ENCODE measurements around the gene MESP2.
A peak's percentile ranks its signal among the peaks of the same experiment; 100 is the strongest.

Gene MESP2

DNA sequence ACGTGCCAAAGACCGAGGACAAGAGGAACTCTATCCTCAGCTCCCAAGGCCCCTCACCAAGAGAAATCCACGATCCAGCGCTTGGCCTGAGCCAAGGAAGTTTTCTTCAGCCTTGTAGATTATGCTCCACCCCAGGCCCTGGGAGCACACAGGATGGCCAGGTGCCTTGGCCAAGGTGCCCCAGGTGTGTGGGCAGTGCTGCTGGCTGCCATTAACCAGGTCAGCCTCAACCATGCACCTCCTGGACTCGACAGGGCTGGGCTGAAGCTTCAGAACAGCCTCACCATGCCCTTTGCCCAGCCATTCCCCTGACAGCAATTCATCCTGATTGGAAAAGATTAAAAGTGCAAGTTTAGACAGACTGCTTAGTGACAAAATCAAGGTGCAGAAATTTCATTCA is 14.2 kb upstream of the MESP2 start:
- no peak overlapping the region for H3K4me3 ChIP-seq (ENCODE audit: low read length in 2 of 2)
- no peak overlapping the region for H2BK120ac ChIP-seq (ENCODE audit: low read depth, low read length)
- H3K36me3 ChIP-seq (replicated peaks in 1 of 2; ENCODE audit: control insufficient read depth in 2 of 2, insufficient read depth in 2 of 2, low read length in 2 of 2), result no peaks in the 10 kb centered on the region
- peaks cover 0 to 4% of the 10 kb centered on the region in 2 donors for H3K9me3 ChIP-seq (replicated peaks in 1 of 2; ENCODE audit: control insufficient read depth in 2 of 2, insufficient read depth in 1 of 2, low read depth in 1 of 2, low read length in 2 of 2)
- peak overlapping the region; percentile 48 for H3K18ac ChIP-seq (ENCODE audit: low read length)
- no peak overlapping the region for H4K8ac ChIP-seq (ENCODE audit: low read depth, low read length)
- H3K4ac ChIP-seq (ENCODE audit: low read length), result no peak overlapping the region
- H4K91ac ChIP-seq (ENCODE audit: low read depth, low read length, poor library complexity), result no peak overlapping the region
- H3K27me3 ChIP-seq (ENCODE audit: control insufficient read depth in 3 of 3, insufficient read depth in 3 of 3, low read depth in 1 of 3, low read length in 3 of 3), result peaks cover 0 to 9% (median 0%) of the 10 kb centered on the region in 3 experiments
- peak overlapping the region; percentile 8 for H3K14ac ChIP-seq (ENCODE audit: low read length)
- no peak overlapping the region for H3K4me2 ChIP-seq (ENCODE audit: insufficient read depth, low read length, poor library complexity, severe bottlenecking)
- H2BK12ac ChIP-seq (ENCODE audit: low read length), result peak overlapping the region; percentile 22
- no peaks in the 10 kb centered on the region for H3K79me1 ChIP-seq (ENCODE audit: low read depth, low read length)
- DNase-seq (ENCODE audit: low spot score), result no peak
- H2AK5ac ChIP-seq (ENCODE audit: low read depth, low read length), result peak overlapping the region; percentile 71
- no peak overlapping the region for H2BK15ac ChIP-seq (ENCODE audit: low read length)
- peak overlapping the region; percentile 77 for H2BK5ac ChIP-seq (ENCODE audit: low read length)
- H3K4me1 ChIP-seq (ENCODE audit: control insufficient read depth in 2 of 2, insufficient read depth in 1 of 2, low read depth in 1 of 2, low read length in 2 of 2), result no peaks in the 10 kb centered on the region
- no peak overlapping the region for H3K23ac ChIP-seq (ENCODE audit: low read depth, low read length, poor library complexity)
- no peak overlapping the region for H2AFZ ChIP-seq (ENCODE audit: low read length)
- no peak overlapping the region for H3K9ac ChIP-seq (ENCODE audit: low read depth, low read length, poor library complexity)
- H3K27ac ChIP-seq (replicated peaks; ENCODE audit: low read length), result no peak overlapping the region
- no CpG with 5 or more reads among the region's 5 CpGs for WGBS, 2 donors (ENCODE audit: extremely low coverage in 2 of 2, insufficient read length in 2 of 2, insufficient replicate concordance in 1 of 2)

DNA sequence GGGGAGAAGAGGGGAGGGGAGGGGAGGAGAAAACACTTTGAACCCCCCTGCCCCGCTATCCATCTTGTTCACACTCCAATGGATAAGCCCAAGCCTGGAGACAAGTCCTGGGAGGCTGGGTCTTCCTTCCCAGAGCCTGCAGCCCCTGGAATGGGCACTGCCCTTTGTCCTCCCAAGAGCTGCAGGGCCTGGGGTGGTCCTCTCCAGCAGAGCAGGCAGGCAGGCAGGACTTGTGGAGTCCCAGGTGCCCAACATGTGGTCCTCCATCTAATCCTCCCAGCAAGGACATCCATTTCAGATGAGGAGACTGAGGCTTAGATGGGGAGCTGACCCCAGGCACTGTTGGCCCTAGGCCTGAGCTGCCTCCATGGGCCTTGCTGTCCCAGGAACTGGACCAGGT is 10.4 kb upstream of the MESP2 start:
- H3K4me1 ChIP-seq (ENCODE audit: control insufficient read depth in 2 of 2, insufficient read depth in 1 of 2, low read depth in 1 of 2, low read length in 2 of 2), result no peaks in the 10 kb centered on the region
- no peak overlapping the region for H2BK120ac ChIP-seq (ENCODE audit: low read depth, low read length)
- H4K8ac ChIP-seq (ENCODE audit: low read depth, low read length), result no peak overlapping the region
- H2BK12ac ChIP-seq (ENCODE audit: low read length), result no peak overlapping the region
- H3K4me2 ChIP-seq (ENCODE audit: insufficient read depth, low read length, poor library complexity, severe bottlenecking), result no peak overlapping the region
- H3K4ac ChIP-seq (ENCODE audit: low read length), result no peak overlapping the region
- H2AFZ ChIP-seq (ENCODE audit: low read length), result no peak overlapping the region
- no peak overlapping the region for H3K27ac ChIP-seq (replicated peaks; ENCODE audit: low read length)
- DNase-seq (ENCODE audit: low spot score), result no peak
- H2BK5ac ChIP-seq (ENCODE audit: low read length), result no peak overlapping the region
- no peaks in the 10 kb centered on the region for H3K79me1 ChIP-seq (ENCODE audit: low read depth, low read length)
- no peaks in the 10 kb centered on the region for H3K27me3 ChIP-seq (ENCODE audit: control insufficient read depth in 3 of 3, insufficient read depth in 3 of 3, low read depth in 1 of 3, low read length in 3 of 3)
- H2BK15ac ChIP-seq (ENCODE audit: low read length), result no peak overlapping the region
- no CpG with 5 or more reads among the region's 1 CpG for WGBS, 2 donors (ENCODE audit: extremely low coverage in 2 of 2, insufficient read length in 2 of 2, insufficient replicate concordance in 1 of 2)
- no peak overlapping the region for H4K91ac ChIP-seq (ENCODE audit: low read depth, low read length, poor library complexity)
- no peak overlapping the region for H3K14ac ChIP-seq (ENCODE audit: low read length)
- no peaks in the 10 kb centered on the region for H3K36me3 ChIP-seq (replicated peaks in 1 of 2; ENCODE audit: control insufficient read depth in 2 of 2, insufficient read depth in 2 of 2, low read length in 2 of 2)
- no peak overlapping the region for H3K4me3 ChIP-seq (ENCODE audit: low read length in 2 of 2)
- H3K23ac ChIP-seq (ENCODE audit: low read depth, low read length, poor library complexity), result peak overlapping the region; percentile 49
- H3K18ac ChIP-seq (ENCODE audit: low read length), result peak overlapping the region; percentile 1
- H3K9ac ChIP-seq (ENCODE audit: low read depth, low read length, poor library complexity), result no peak overlapping the region
- no peak overlapping the region for H2AK5ac ChIP-seq (ENCODE audit: low read depth, low read length)
- H3K9me3 ChIP-seq (replicated peaks in 1 of 2; ENCODE audit: control insufficient read depth in 2 of 2, insufficient read depth in 1 of 2, low read depth in 1 of 2, low read length in 2 of 2), result peaks cover 0 to 3% of the 10 kb centered on the region in 2 donors

DNA sequence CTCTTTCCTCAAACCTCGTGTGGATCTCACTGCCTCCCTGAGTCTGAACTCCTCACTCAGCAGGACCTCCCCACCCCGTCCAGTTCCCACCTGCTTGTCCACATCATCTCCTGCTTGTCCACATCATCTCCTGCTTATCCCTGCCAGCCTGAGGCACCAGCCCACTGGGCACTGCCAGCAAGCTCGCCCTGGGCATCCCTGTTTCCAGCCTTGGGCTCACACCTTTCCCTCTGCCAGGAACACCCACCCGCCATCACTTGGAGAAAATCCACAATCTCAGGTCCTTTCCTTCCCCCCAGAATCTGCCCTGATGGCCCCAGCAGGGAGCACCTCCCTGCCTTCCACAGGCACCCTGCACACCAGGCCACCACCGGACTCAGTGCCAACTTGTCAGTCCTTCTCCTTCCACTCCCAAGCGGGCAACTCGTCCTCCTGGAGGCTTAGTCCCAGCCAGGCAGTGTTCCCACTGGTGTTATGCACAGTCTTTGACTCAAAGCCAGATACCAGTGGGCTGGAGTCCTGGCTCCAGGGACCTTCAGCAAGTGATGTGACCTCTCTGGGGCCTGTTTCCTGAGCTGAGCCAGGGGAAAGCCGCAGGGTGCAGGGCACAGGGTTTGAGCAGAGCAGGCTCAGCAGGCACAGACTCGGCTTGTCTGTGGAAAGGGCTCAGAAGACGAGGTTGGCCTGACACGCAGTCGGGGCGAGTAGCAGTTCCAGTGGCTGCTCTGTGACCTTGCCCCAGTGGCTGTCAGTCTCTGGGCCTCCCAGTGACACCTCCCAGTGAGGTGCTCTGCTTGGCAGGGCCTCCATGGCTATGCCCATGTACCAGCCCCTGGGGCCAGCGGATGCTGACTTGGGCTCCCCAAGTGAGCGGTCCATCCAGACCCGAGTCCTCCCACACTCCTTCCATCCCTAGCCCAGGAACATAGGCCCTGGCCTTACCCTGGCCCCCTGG is 9.5 kb upstream of the MESP2 start:
- no CpG with 5 or more reads among the region's 16 CpGs for WGBS, 2 donors (ENCODE audit: extremely low coverage in 2 of 2, insufficient read length in 2 of 2, insufficient replicate concordance in 1 of 2)
- no peaks in the 10 kb centered on the region for H3K27me3 ChIP-seq (ENCODE audit: control insufficient read depth in 3 of 3, insufficient read depth in 3 of 3, low read depth in 1 of 3, low read length in 3 of 3)
- no peaks in the 10 kb centered on the region for H3K79me1 ChIP-seq (ENCODE audit: low read depth, low read length)
- no peak overlapping the region for H2BK12ac ChIP-seq (ENCODE audit: low read length)
- peak overlapping the region; percentile 16 for H3K18ac ChIP-seq (ENCODE audit: low read length)
- no peak overlapping the region for H2BK5ac ChIP-seq (ENCODE audit: low read length)
- H4K91ac ChIP-seq (ENCODE audit: low read depth, low read length, poor library complexity), result no peak overlapping the region
- no peak overlapping the region for H3K23ac ChIP-seq (ENCODE audit: low read depth, low read length, poor library complexity)
- H2BK15ac ChIP-seq (ENCODE audit: low read length), result no peak overlapping the region
- H2BK120ac ChIP-seq (ENCODE audit: low read depth, low read length), result no peak overlapping the region
- H4K8ac ChIP-seq (ENCODE audit: low read depth, low read length), result no peak overlapping the region
- no peaks in the 10 kb centered on the region for H3K4me1 ChIP-seq (ENCODE audit: control insufficient read depth in 2 of 2, insufficient read depth in 1 of 2, low read depth in 1 of 2, low read length in 2 of 2)
- peak overlapping the region; percentile 90 for H2AK5ac ChIP-seq (ENCODE audit: low read depth, low read length)
- DNase-seq (ENCODE audit: low spot score), result no peak
- H3K14ac ChIP-seq (ENCODE audit: low read length), result no peak overlapping the region
- H3K4ac ChIP-seq (ENCODE audit: low read length), result no peak overlapping the region
- H3K36me3 ChIP-seq (replicated peaks in 1 of 2; ENCODE audit: control insufficient read depth in 2 of 2, insufficient read depth in 2 of 2, low read length in 2 of 2), result no peaks in the 10 kb centered on the region
- H3K27ac ChIP-seq (replicated peaks; ENCODE audit: low read length), result no peak overlapping the region
- no peak overlapping the region for H3K4me2 ChIP-seq (ENCODE audit: insufficient read depth, low read length, poor library complexity, severe bottlenecking)
- no peak overlapping the region for H3K4me3 ChIP-seq (ENCODE audit: low read length in 2 of 2)
- H2AFZ ChIP-seq (ENCODE audit: low read length), result no peak overlapping the region
- H3K9ac ChIP-seq (ENCODE audit: low read depth, low read length, poor library complexity), result peak overlapping the region; percentile 57
- H3K9me3 ChIP-seq (replicated peaks in 1 of 2; ENCODE audit: control insufficient read depth in 2 of 2, insufficient read depth in 1 of 2, low read depth in 1 of 2, low read length in 2 of 2), result peaks cover 0 to 3% of the 10 kb centered on the region in 2 donors

DNA sequence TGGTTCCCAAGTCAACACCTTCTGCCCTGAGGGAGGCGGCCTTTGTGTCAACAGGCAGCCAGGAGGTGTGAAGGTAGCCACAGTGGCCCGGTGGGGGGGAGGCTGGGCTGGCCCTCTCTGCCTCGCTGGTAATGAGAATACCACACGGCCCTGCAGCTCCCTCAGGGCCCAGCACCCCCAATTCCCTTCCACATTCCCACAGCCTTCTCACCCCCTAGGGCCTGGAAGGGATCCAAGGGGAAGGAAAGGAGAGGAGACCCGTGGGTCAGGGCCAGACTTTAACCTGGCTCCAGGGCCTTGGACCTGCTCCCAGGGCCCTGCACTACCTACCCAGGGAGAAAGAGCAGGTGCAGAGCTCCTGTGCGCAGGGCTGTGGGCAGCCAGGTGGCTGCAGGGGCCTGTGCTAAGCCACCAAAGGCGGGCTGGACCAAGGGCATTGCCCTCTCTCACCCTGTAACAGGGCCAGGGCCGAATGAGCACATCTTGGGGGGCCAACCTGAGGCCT is 8.7 kb upstream of the MESP2 start:
- Histone ChIP-seq H3K18ac (ENCODE audit: low read length) (peak overlapping the region; percentile 68), H3K9ac (ENCODE audit: low read depth, low read length, poor library complexity) (no peak overlapping the region), H3K14ac (ENCODE audit: low read length) (peak overlapping the region; percentile 9), H3K4ac (ENCODE audit: low read length) (no peak overlapping the region), H2BK5ac (ENCODE audit: low read length) (peak overlapping the region; percentile 11), H3K27me3 (ENCODE audit: control insufficient read depth in 3 of 3, insufficient read depth in 3 of 3, low read depth in 1 of 3, low read length in 3 of 3) (no peaks in the 10 kb centered on the region), H3K9me3 (replicated peaks in 1 of 2; ENCODE audit: control insufficient read depth in 2 of 2, insufficient read depth in 1 of 2, low read depth in 1 of 2, low read length in 2 of 2) (peaks cover 0 to 1% of the 10 kb centered on the region in 2 donors), H3K27ac (replicated peaks; ENCODE audit: low read length) (no peak overlapping the region), H2BK15ac (ENCODE audit: low read length) (no peak overlapping the region), H2BK120ac (ENCODE audit: low read depth, low read length) (no peak overlapping the region), H4K91ac (ENCODE audit: low read depth, low read length, poor library complexity) (no peak overlapping the region), H2AK5ac (ENCODE audit: low read depth, low read length) (peak overlapping the region; percentile 37), H2BK12ac (ENCODE audit: low read length) (no peak overlapping the region), H3K23ac (ENCODE audit: low read depth, low read length, poor library complexity) (no peak overlapping the region), H4K8ac (ENCODE audit: low read depth, low read length) (no peak overlapping the region), H3K36me3 (replicated peaks in 1 of 2; ENCODE audit: control insufficient read depth in 2 of 2, insufficient read depth in 2 of 2, low read length in 2 of 2) (no peaks in the 10 kb centered on the region), H3K79me1 (ENCODE audit: low read depth, low read length) (no peaks in the 10 kb centered on the region), H3K4me3 (ENCODE audit: low read length in 2 of 2) (peak overlapping the region in 1 of 2 donors; percentile 39), H3K4me1 (ENCODE audit: control insufficient read depth in 2 of 2, insufficient read depth in 1 of 2, low read depth in 1 of 2, low read length in 2 of 2) (no peaks in the 10 kb centered on the region), H2AFZ (ENCODE audit: low read length) (no peak overlapping the region), H3K4me2 (ENCODE audit: insufficient read depth, low read length, poor library complexity, severe bottlenecking) (no peak overlapping the region)
- WGBS, 2 donors (ENCODE audit: extremely low coverage in 2 of 2, insufficient read length in 2 of 2, insufficient replicate concordance in 1 of 2), result no CpG with 5 or more reads among the region's 8 CpGs
- DNase-seq (ENCODE audit: low spot score), result no peak

Measured in neuronal stem cell (in vitro differentiated cells).